Measurements from ENCODE around the gene HTR3D. TPM values are rescaled to one million over a fixed set of nuclear protein-coding genes. Genes with fewer than 3 reads are reported as not detected.

The HTR3D gene
- total and polyA plus RNA-seq, 10 of the 15 experiments (the other 5 are each of a cell fraction or from before 2014, with no cell fraction given): not detected

DNA sequence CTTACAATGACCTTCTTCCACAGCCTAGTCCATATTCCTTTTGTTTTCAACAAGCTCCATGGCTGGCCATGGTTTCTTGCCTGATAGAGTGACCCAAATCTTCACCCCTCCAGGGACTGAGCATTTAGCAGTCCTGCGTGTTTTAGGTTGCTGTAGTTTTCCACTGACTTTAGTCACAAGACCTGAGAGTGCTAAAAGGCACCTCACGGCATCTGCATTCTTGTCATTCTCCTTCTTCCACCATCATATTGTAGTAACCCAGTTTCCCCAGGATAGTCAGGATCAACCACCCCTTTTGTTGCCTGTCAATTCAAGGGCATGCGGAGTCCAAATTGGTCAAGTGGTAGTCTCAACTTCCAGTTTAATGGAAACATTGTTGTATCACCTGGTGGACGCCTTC lies 42.1 kb downstream of the HTR3D start:
- no peak for ATAC-seq
- H3K27ac ChIP-seq (ENCODE audit: control insufficient read depth, insufficient read depth): no peak overlapping the region
- 67% methylated on average over 4 of the region's 4 CpGs for WGBS (ENCODE audit: insufficient coverage, insufficient replicate concordance, low lambda C conversion rate, missing lambda C conversion rate)
- no TSS peak for BruUV-seq (replicated peaks)
- H3K27me3 ChIP-seq (replicated peaks in 1 of 2; ENCODE audit: control insufficient read depth in 2 of 2, insufficient read depth in 2 of 2, low read length in 1 of 2): no peaks in the 10 kb centered on the region
- no peaks in the 10 kb centered on the region; the same call in 2 of the 3 replicates for H3K9me3 ChIP-seq (replicated peaks; ENCODE audit: control insufficient read depth, insufficient read depth, low read length)
- no peak for TF ChIP-seq POLR2A (IDR thresholded peaks at IDR 0.05; ENCODE audit: low read depth, low read length)
- no peak for TF ChIP-seq TARDBP (IDR thresholded peaks at IDR 0.05; ENCODE audit: borderline replicate concordance)
- no peak for TF ChIP-seq SREBF2 (IDR thresholded peaks at IDR 0.05; ENCODE audit: low read length)
- TF ChIP-seq, protein P1, sequence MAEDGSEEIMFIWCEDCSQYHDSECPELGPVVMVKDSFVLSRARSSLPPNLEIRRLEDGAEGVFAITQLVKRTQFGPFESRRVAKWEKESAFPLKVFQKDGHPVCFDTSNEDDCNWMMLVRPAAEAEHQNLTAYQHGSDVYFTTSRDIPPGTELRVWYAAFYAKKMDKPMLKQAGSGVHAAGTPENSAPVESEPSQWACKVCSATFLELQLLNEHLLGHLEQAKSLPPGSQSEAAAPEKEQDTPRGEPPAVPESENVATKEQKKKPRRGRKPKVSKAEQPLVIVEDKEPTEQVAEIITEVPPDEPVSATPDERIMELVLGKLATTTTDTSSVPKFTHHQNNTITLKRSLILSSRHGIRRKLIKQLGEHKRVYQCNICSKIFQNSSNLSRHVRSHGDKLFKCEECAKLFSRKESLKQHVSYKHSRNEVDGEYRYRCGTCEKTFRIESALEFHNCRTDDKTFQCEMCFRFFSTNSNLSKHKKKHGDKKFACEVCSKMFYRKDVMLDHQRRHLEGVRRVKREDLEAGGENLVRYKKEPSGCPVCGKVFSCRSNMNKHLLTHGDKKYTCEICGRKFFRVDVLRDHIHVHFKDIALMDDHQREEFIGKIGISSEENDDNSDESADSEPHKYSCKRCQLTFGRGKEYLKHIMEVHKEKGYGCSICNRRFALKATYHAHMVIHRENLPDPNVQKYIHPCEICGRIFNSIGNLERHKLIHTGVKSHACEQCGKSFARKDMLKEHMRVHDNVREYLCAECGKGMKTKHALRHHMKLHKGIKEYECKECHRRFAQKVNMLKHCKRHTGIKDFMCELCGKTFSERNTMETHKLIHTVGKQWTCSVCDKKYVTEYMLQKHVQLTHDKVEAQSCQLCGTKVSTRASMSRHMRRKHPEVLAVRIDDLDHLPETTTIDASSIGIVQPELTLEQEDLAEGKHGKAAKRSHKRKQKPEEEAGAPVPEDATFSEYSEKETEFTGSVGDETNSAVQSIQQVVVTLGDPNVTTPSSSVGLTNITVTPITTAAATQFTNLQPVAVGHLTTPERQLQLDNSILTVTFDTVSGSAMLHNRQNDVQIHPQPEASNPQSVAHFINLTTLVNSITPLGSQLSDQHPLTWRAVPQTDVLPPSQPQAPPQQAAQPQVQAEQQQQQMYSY (CRISPR knock-in tag; IDR thresholded peaks at IDR 0.05): no peak
- TF ChIP-seq IKZF1 (conservative IDR thresholded peaks at IDR 0.05): no peak
- TF ChIP-seq, protein P2, sequence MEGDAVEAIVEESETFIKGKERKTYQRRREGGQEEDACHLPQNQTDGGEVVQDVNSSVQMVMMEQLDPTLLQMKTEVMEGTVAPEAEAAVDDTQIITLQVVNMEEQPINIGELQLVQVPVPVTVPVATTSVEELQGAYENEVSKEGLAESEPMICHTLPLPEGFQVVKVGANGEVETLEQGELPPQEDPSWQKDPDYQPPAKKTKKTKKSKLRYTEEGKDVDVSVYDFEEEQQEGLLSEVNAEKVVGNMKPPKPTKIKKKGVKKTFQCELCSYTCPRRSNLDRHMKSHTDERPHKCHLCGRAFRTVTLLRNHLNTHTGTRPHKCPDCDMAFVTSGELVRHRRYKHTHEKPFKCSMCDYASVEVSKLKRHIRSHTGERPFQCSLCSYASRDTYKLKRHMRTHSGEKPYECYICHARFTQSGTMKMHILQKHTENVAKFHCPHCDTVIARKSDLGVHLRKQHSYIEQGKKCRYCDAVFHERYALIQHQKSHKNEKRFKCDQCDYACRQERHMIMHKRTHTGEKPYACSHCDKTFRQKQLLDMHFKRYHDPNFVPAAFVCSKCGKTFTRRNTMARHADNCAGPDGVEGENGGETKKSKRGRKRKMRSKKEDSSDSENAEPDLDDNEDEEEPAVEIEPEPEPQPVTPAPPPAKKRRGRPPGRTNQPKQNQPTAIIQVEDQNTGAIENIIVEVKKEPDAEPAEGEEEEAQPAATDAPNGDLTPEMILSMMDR (IDR thresholded peaks at IDR 0.05 in 2 of 3, conservative IDR thresholded peaks at IDR 0.05 in 1 of 3; ENCODE audit: control insufficient read depth in 2 of 3, extremely low read depth in 1 of 3, insufficient read depth in 1 of 3, low read depth in 3 of 3, low read length in 3 of 3): no peak
- no peak for TF ChIP-seq HCFC1 (IDR thresholded peaks at IDR 0.05; ENCODE audit: low read length)
- TF ChIP-seq EP300 (IDR thresholded peaks at IDR 0.05; ENCODE audit: borderline replicate concordance in 1 of 2, control insufficient read depth in 1 of 2, low read depth in 2 of 2, low read length in 2 of 2): no peak
- no peak for TF ChIP-seq DPF2 (IDR thresholded peaks at IDR 0.05)
- no peak for TF ChIP-seq POU2F2 (IDR thresholded peaks at IDR 0.05; ENCODE audit: borderline replicate concordance, low read depth, low read length)
- TF ChIP-seq MEF2A (IDR thresholded peaks at IDR 0.05; ENCODE audit: insufficient read depth, low read depth, low read length): no peak
- no peak for TF ChIP-seq ESRRA (IDR thresholded peaks at IDR 0.05; ENCODE audit: low read length)
- TF ChIP-seq KLF5 (IDR thresholded peaks at IDR 0.05; ENCODE audit: partially characterized antibody): no peak
- RAD21 ChIA-PET (ENCODE audit: unreplicated experiment): no interaction called here
- H3K9ac ChIP-seq (ENCODE audit: control insufficient read depth, insufficient read depth, low read length): no peak overlapping the region
- H3K36me3 ChIP-seq (ENCODE audit: control insufficient read depth in 2 of 2, insufficient read depth in 2 of 2, low read length in 1 of 2): no peaks in the 10 kb centered on the region
- in situ Hi-C loops (cut with MboI) (no loop called here), intact Hi-C loops (cut with micrococcal nuclease; ENCODE audit: unreplicated experiment) (no loop called here)
- H3K4me1 ChIP-seq (ENCODE audit: control insufficient read depth, insufficient read depth, low read length): no peaks in the 10 kb centered on the region
- no peaks in the 10 kb centered on the region for H4K20me1 ChIP-seq (ENCODE audit: control insufficient read depth, insufficient read depth)
- no peak for FAIRE-seq
- no peak for DNase-seq (ENCODE audit: low read depth, low spot score)
- H2AFZ ChIP-seq (ENCODE audit: control insufficient read depth, low read depth, low read length): no peak overlapping the region
- SMC1A ChIA-PET (ENCODE audit: uncharacterized antibody, unreplicated experiment): no interaction called here
- CTCF ChIA-PET: no interaction called here
- H3K4me2 ChIP-seq (ENCODE audit: control insufficient read depth, insufficient read depth): no peak overlapping the region
- H3K79me2 ChIP-seq (ENCODE audit: control insufficient read depth, insufficient read depth, low read length): no peaks in the 10 kb centered on the region
- H3K4me3 ChIP-seq: no peak overlapping the region
- POLR2A ChIA-PET: no interaction called here
